IMR-90 (cell line): ENCODE measurements around the gene CARM1. TPM values are rescaled to one million over a fixed set of nuclear protein-coding genes. Genes with fewer than 3 reads are reported as not detected.

Source experiments
- ATAC-seq: fragments of 200-7000 bp; cut with Tn5 transposase; 2 replicates; pipeline ENCODE4 v1.9.1; 2020; ENCODE audit warnings: low read depth, mild to moderate bottlenecking, moderate library complexity
- BruUV-seq: library from RNA; stranded (reverse); fragments of 400-500 nt; replicated peaks from 2 replicates; lab custom pipeline; 2021; lab: Mats Ljungman, UMichigan
- CTCF ChIA-PET: fragments of 300-600 bp; formaldehyde crosslinking; extraction: SDS; loops from one replicate; lab custom pipeline; 2021; ENCODE audit warnings: antibody characterized with exemption; lab: Yijun Ruan, JAX
- POLR2A ChIA-PET: fragments of 300-600 bp; sonication (Branson Sonifier 250); formaldehyde crosslinking; loops from one replicate; lab custom pipeline; 2022; ENCODE audit warnings: antibody characterized with exemption; ENCODE audit not compliant: unreplicated experiment; lab: Charles Lee
- DNase-seq: peaks from one replicate; pipeline ENCODE4 v3.0.0; 2013
- H2AFZ ChIP-seq: replicated peaks from 2 replicates; pipeline ENCODE3; 2013; ENCODE audit warnings: low read length, mild to moderate bottlenecking; ENCODE audit not compliant: poor library complexity
- H2AK5ac ChIP-seq: 2 replicates; pipeline ENCODE4 v1.6.1; 2013; ENCODE audit warnings: low read depth, low read length, inconsistent platforms
- H2AK9ac ChIP-seq: replicated peaks from 2 replicates; pipeline ENCODE3; 2013; ENCODE audit warnings: mild to moderate bottlenecking, low read depth, low read length, moderate library complexity; ENCODE audit not compliant: poor library complexity
- H2BK120ac ChIP-seq: 2 replicates; pipeline ENCODE4 v1.6.1; 2013; ENCODE audit warnings: low read depth, low read length, inconsistent platforms
- H2BK15ac ChIP-seq: 3 replicates; pipeline ENCODE4 v1.6.1; 2013; ENCODE audit warnings: low read depth, low read length, inconsistent platforms
- H2BK20ac ChIP-seq: 2 replicates; pipeline ENCODE4 v1.6.1; 2013; ENCODE audit warnings: low read depth, mild to moderate bottlenecking, inconsistent platforms, low read length, moderate library complexity
- H2BK5ac ChIP-seq: 2 replicates; pipeline ENCODE4 v1.6.1; 2013; ENCODE audit warnings: mild to moderate bottlenecking, low read depth, low read length, inconsistent platforms; ENCODE audit not compliant: poor library complexity, severe bottlenecking
- H3K14ac ChIP-seq: replicated peaks from 2 replicates; pipeline ENCODE4 v1.6.1; 2013; ENCODE audit warnings: low read depth, low read length, inconsistent platforms
- H3K18ac ChIP-seq: 2 replicates; pipeline ENCODE4 v1.6.1; 2013; ENCODE audit warnings: low read depth, low read length, control low read depth
- H3K23ac ChIP-seq: 2 replicates; pipeline ENCODE4 v1.6.1; 2013; ENCODE audit warnings: low read depth, low read length, inconsistent platforms
- H3K27ac ChIP-seq: 2 replicates; pipeline ENCODE4 v1.5.1; 2013; ENCODE audit warnings: mild to moderate bottlenecking, control low read depth, low read length; ENCODE audit not compliant: insufficient read depth
- H3K27me3 ChIP-seq: 2 replicates; pipeline ENCODE4 v1.6.1; 2013; ENCODE audit warnings: low read length; ENCODE audit not compliant: control insufficient read depth, insufficient read depth
- H3K36me3 ChIP-seq: 2 replicates; pipeline ENCODE4 v1.6.1; 2013; ENCODE audit warnings: low read length, mixed read lengths; ENCODE audit not compliant: control insufficient read depth, insufficient read depth
- H3K4ac ChIP-seq: 2 replicates; pipeline ENCODE4 v1.6.1; 2013; ENCODE audit warnings: low read depth, low read length, inconsistent platforms
- H3K4me1 ChIP-seq: 2 replicates; pipeline ENCODE4 v1.6.1; 2013; ENCODE audit warnings: low read length, mixed read lengths; ENCODE audit not compliant: control insufficient read depth, insufficient read depth
- H3K4me2 ChIP-seq: 2 replicates; pipeline ENCODE4 v1.6.1; 2013; ENCODE audit warnings: low read depth, mild to moderate bottlenecking, control low read depth, low read length, moderate library complexity
- H3K4me3 ChIP-seq: 2 replicates; pipeline ENCODE4 v1.5.1; 2013; ENCODE audit warnings: low read depth, mild to moderate bottlenecking, control low read depth, low read length, moderate library complexity; ENCODE audit not compliant: insufficient read depth
- H3K56ac ChIP-seq: 2 replicates; pipeline ENCODE4 v1.6.1; 2013; ENCODE audit warnings: low read length, inconsistent platforms; ENCODE audit not compliant: insufficient read depth; ENCODE audit errors: extremely low read depth
- H3K79me1 ChIP-seq, 2 experiments: 2 replicates each; pipeline ENCODE4 v1.6.1; 2013; ENCODE audit warnings: low read length in 2 of 2, inconsistent platforms in 1 of 2, low read depth in 1 of 2
- H3K9ac ChIP-seq: 2 replicates; pipeline ENCODE4 v1.6.1; 2013; ENCODE audit warnings: low read depth, low read length, control low read depth
- H3K9me1 ChIP-seq: 2 replicates; pipeline ENCODE4 v1.6.1; 2013; ENCODE audit warnings: low read length, inconsistent platforms; ENCODE audit not compliant: insufficient read depth
- H3K9me3 ChIP-seq: 2 replicates; pipeline ENCODE4 v1.6.1; 2013; ENCODE audit warnings: low read length; ENCODE audit not compliant: control insufficient read depth, insufficient read depth
- H4K20me1 ChIP-seq: 2 replicates; pipeline ENCODE4 v1.6.1; 2013; ENCODE audit warnings: low read length, inconsistent platforms; ENCODE audit not compliant: insufficient read depth
- H4K5ac ChIP-seq: 2 replicates; pipeline ENCODE4 v1.6.1; 2013; ENCODE audit warnings: mild to moderate bottlenecking, low read depth, low read length, control low read depth
- H4K8ac ChIP-seq, 2 experiments: 2 replicates each; pipeline ENCODE4 v1.6.1; 2013; ENCODE audit warnings: low read depth in 2 of 2, low read length in 2 of 2, control low read depth in 1 of 2, inconsistent platforms in 1 of 2
- H4K91ac ChIP-seq: 2 replicates; pipeline ENCODE4 v1.6.1; 2013; ENCODE audit warnings: low read depth, low read length, inconsistent platforms; ENCODE audit not compliant: insufficient read depth
- ELK1 ChIP-seq: fragments of 150-350 bp; IDR thresholded peaks from 2 replicates; pipeline ENCODE4 v1.6.1; 2016; ENCODE audit warnings: low read depth, mild to moderate bottlenecking, low read length, moderate library complexity, borderline replicate concordance
- FOS ChIP-seq: fragments of 150-350 bp; IDR thresholded peaks from 2 replicates; pipeline ENCODE4 v1.6.1; 2016; ENCODE audit warnings: low read depth, low read length
- MAFK ChIP-seq: IDR thresholded peaks from 2 replicates; pipeline ENCODE4 v1.6.1; 2012; ENCODE audit warnings: low read depth, low read length, improper control_type of control experiment
- MXI1 ChIP-seq: IDR thresholded peaks from 2 replicates; pipeline ENCODE4 v1.6.1; 2012; ENCODE audit warnings: low read depth, mild to moderate bottlenecking, low read length, moderate library complexity, borderline replicate concordance
- RCOR1 ChIP-seq: IDR thresholded peaks from 2 replicates; pipeline ENCODE4 v1.6.1; 2012; ENCODE audit warnings: mild to moderate bottlenecking, low read length, improper control_type of control experiment; ENCODE audit not compliant: insufficient replicate concordance
- SMC3 ChIP-seq: fragments of 150-350 bp; IDR thresholded peaks from 2 replicates; pipeline ENCODE4 v1.6.1; 2016; ENCODE audit warnings: low read depth, mild to moderate bottlenecking, antibody characterized with exemption, low read length, moderate library complexity
- WGBS, 2 experiments: methylation state at CpG; one replicate each; pipeline versions ENCODE4 v1.1.5 to v1.1.7; 2013; ENCODE audit warnings: missing lambda C conversion rate in 2 of 2; ENCODE audit not compliant: insufficient read length in 1 of 2; ENCODE audit errors: extremely low coverage in 2 of 2; 5-methylcytosine and 5-hydroxymethylcytosine counted together
- dilution Hi-C: fragments of 300-500 bp; cut with HindIII; formaldehyde crosslinking; loops from one replicate; pipeline ENCODE4 v1.14.3; 2018; ENCODE audit warnings: low sequenced_read_pairs; ENCODE audit not compliant: unreplicated experiment
- in situ Hi-C: fragments of 300-500 bp; cut with MboI; formaldehyde crosslinking; loops from 3 replicates; pipeline ENCODE4 v1.14.3; 2019; ENCODE audit warnings: low sequenced_read_pairs, inconsistent platforms, mixed read lengths
- intact Hi-C: fragments of 100-400 bp; cut with micrococcal nuclease; formaldehyde crosslinking; loops from 2 replicates; pipeline ENCODE4 v1.10.0; 2022
- polyA plus RNA-seq, 3 experiments: library from polyadenylated mRNA; depleted of rRNA; stranded (reverse); fragments of >200 nt; gene quantifications; 2 replicates each; pipeline ENCODE4 v1.2.3, GENCODE V29; 2012; ENCODE audit warnings: low replicate concordance in 1 of 3
- total RNA-seq: library from RNA; depleted of rRNA; stranded (reverse); fragments of >200 nt; gene quantifications from 2 replicates; pipeline ENCODE4 v1.2.3, GENCODE V29; 2012

Gene CARM1
- total and polyA plus RNA-seq, 2 of the 4 experiments (the other 2 are of a cell fraction), result 20.3 to 67.1 TPM

GRCh38 chr19:10826231-10826630, 45.1 kb upstream of the CARM1 start:
- H3K4me1 ChIP-seq, result no peaks in the 10 kb centered on the region
- no peaks in the 10 kb centered on the region for H3K9me3 ChIP-seq
- intact Hi-C loops, result no loop called here
- H2BK20ac ChIP-seq, result no peak overlapping the region
- in situ Hi-C loops, result no loop called here
- POLR2A ChIA-PET, result no interaction called here
- no peak overlapping the region for H2AK9ac ChIP-seq
- CTCF ChIA-PET, result no interaction called here
- H3K4me2 ChIP-seq, result no peak overlapping the region
- no peaks in the 10 kb centered on the region for H3K27me3 ChIP-seq
- no peak for ATAC-seq
- H2AFZ ChIP-seq, result no peak overlapping the region
- no peak overlapping the region for H3K23ac ChIP-seq
- no peak overlapping the region for H3K56ac ChIP-seq
- no peak overlapping the region for H2BK15ac ChIP-seq
- TF ChIP-seq ELK1 (no peak), MAFK (no peak), FOS (no peak), MXI1 (no peak), RCOR1 (no peak), SMC3 (no peak)
- whole genome bisulfite sequencing, 2 experiments, result 96% methylated on average over 5 of the region's 7 CpGs; no CpG with 5 or more reads in 1 of the 2 experiments
- H4K91ac ChIP-seq, result no peak overlapping the region
- no peak overlapping the region for H4K8ac ChIP-seq
- H4K20me1 ChIP-seq, result no peaks in the 10 kb centered on the region
- peaks cover 51% of the 10 kb centered on the region for H3K36me3 ChIP-seq
- no TSS peak for BruUV-seq
- DNase-seq, result no peak
- H3K4ac ChIP-seq, result no peak overlapping the region
- no peak overlapping the region for H3K4me3 ChIP-seq
- no peak overlapping the region for H3K18ac ChIP-seq
- no peak overlapping the region for H3K27ac ChIP-seq
- H3K9ac ChIP-seq, result no peak overlapping the region
- H3K14ac ChIP-seq, result no peak overlapping the region
- H3K79me1 ChIP-seq, result peaks cover 0 to 4% of the 10 kb centered on the region in 2 experiments; a peak in 1 of 4 replicates
- no peak overlapping the region for H2BK120ac ChIP-seq
- dilution Hi-C loops, result no loop called here
- H3K9me1 ChIP-seq, result no peaks in the 10 kb centered on the region
- no peak overlapping the region for H2BK5ac ChIP-seq
- no peak overlapping the region for H2AK5ac ChIP-seq
- H4K5ac ChIP-seq, result no peak overlapping the region
